DOHH2 (cell line): ENCODE measurements around the gene HIVEP1.

Experiments
- H3F3A ChIP-seq: fragments of 200-600 bp; sonication (generic), shearing (Covaris generic); 2 replicates; pipeline ENCODE4 v1.6.0; 2016; ENCODE audit warnings: antibody characterized with exemption, mild to moderate bottlenecking; ENCODE audit not compliant: control insufficient read depth, insufficient read depth
- H3K27ac ChIP-seq: fragments of 200-600 bp; sonication (generic); 2 replicates; pipeline ENCODE4 v1.5.1; 2014; ENCODE audit warnings: low read depth, mild to moderate bottlenecking, low read length, moderate library complexity
- H3K27me3 ChIP-seq: fragments of 200-600 bp; sonication (generic); 2 replicates; pipeline ENCODE4 v1.6.1; 2014; ENCODE audit warnings: mild to moderate bottlenecking, low read length, mixed read lengths; ENCODE audit not compliant: control insufficient read depth
- H3K36me3 ChIP-seq: fragments of 200-600 bp; sonication (generic); 2 replicates; pipeline ENCODE4 v1.6.1; 2014; ENCODE audit warnings: mild to moderate bottlenecking, low read length, moderate library complexity, mixed read lengths; ENCODE audit not compliant: control insufficient read depth
- H3K4me1 ChIP-seq: fragments of 200-600 bp; sonication (generic); 2 replicates; pipeline ENCODE4 v1.6.1; 2014; ENCODE audit warnings: mild to moderate bottlenecking, low read length, mixed read lengths; ENCODE audit not compliant: control insufficient read depth
- H3K4me2 ChIP-seq: fragments of 200-600 bp; sonication (generic); 2 replicates; pipeline ENCODE4 v1.6.0; 2014; ENCODE audit warnings: mild to moderate bottlenecking, low read length, moderate library complexity
- H3K4me3 ChIP-seq: fragments of 200-600 bp; sonication (generic); 2 replicates; pipeline ENCODE4 v1.5.1; 2014; ENCODE audit warnings: mild to moderate bottlenecking, low read length, mixed read lengths
- H3K79me2 ChIP-seq: fragments of 200-600 bp; sonication (generic); 2 replicates; pipeline ENCODE4 v1.6.1; 2014; ENCODE audit warnings: mild to moderate bottlenecking, low read length, mixed read lengths; ENCODE audit not compliant: control insufficient read depth
- H3K9me2 ChIP-seq: fragments of 200-600 bp; sonication (generic); replicated peaks from 2 replicates; pipeline ENCODE4 v1.6.1; 2014; ENCODE audit warnings: mild to moderate bottlenecking, low read length, mixed read lengths; ENCODE audit not compliant: control insufficient read depth
- H3K9me3 ChIP-seq: fragments of 200-600 bp; sonication (generic); 2 replicates; pipeline ENCODE4 v1.6.1; 2014; ENCODE audit warnings: antibody characterized with exemption, low read length, mixed read lengths; ENCODE audit not compliant: control insufficient read depth, insufficient read depth
- H4K20me1 ChIP-seq: fragments of 200-600 bp; sonication (generic); 2 replicates; pipeline ENCODE4 v1.6.0; 2014; ENCODE audit warnings: low read depth, mild to moderate bottlenecking, antibody characterized with exemption, low read length, moderate library complexity; ENCODE audit not compliant: control insufficient read depth, insufficient read depth
- EZH2phosphoT487 ChIP-seq: fragments of 200-600 bp; sonication (generic); IDR thresholded peaks from 2 replicates; pipeline ENCODE4 v1.6.1; 2017; ENCODE audit warnings: borderline replicate concordance, mild to moderate bottlenecking, antibody characterized with exemption, low read length, moderate library complexity, mixed read lengths
- TF ChIP-seq, protein P1 (sequence below): fragments of 200-600 bp; sonication (generic); IDR thresholded peaks from one replicate; pipeline ENCODE4 v1.5.1; 2014; ENCODE audit warnings: antibody characterized with exemption, mild to moderate bottlenecking, low read depth, low read length; ENCODE audit not compliant: poor library complexity, severe bottlenecking

The HIVEP1 gene

GRCh38 chr6:12113190-12113577 is 101.1 kb downstream of the HIVEP1 start:
- Histone ChIP-seq H3K4me2 (no peak overlapping the region), H3K9me3 (no peaks in the 10 kb centered on the region), H3K4me1 (peaks cover 16% of the 10 kb centered on the region), H3K4me3 (no peak overlapping the region), H4K20me1 (no peaks in the 10 kb centered on the region), H3K36me3 (peaks cover 5% of the 10 kb centered on the region; the same call in 1 of the 2 replicates), H3F3A (no peaks in the 10 kb centered on the region), H3K27ac (no peak overlapping the region), H3K9me2 (no peaks in the 10 kb centered on the region), H3K79me2 (no peaks in the 10 kb centered on the region), H3K27me3 (no peaks in the 10 kb centered on the region)
- TF ChIP-seq EZH2phosphoT487: no peak
- TF ChIP-seq, protein P1, sequence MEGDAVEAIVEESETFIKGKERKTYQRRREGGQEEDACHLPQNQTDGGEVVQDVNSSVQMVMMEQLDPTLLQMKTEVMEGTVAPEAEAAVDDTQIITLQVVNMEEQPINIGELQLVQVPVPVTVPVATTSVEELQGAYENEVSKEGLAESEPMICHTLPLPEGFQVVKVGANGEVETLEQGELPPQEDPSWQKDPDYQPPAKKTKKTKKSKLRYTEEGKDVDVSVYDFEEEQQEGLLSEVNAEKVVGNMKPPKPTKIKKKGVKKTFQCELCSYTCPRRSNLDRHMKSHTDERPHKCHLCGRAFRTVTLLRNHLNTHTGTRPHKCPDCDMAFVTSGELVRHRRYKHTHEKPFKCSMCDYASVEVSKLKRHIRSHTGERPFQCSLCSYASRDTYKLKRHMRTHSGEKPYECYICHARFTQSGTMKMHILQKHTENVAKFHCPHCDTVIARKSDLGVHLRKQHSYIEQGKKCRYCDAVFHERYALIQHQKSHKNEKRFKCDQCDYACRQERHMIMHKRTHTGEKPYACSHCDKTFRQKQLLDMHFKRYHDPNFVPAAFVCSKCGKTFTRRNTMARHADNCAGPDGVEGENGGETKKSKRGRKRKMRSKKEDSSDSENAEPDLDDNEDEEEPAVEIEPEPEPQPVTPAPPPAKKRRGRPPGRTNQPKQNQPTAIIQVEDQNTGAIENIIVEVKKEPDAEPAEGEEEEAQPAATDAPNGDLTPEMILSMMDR: no peak

GRCh38 chr6:12114055-12114503 is 102.0 kb downstream of the HIVEP1 start:
- H3K9me2 ChIP-seq: no peaks in the 10 kb centered on the region
- H3K27me3 ChIP-seq: no peaks in the 10 kb centered on the region
- H4K20me1 ChIP-seq: no peaks in the 10 kb centered on the region
- H3K4me2 ChIP-seq: 0 out of 2 replicates have a peak overlapping the region, but pooled peaks have one; percentile 14
- peaks cover 16% of the 10 kb centered on the region for H3K4me1 ChIP-seq
- H3K27ac ChIP-seq: no peak overlapping the region
- no peaks in the 10 kb centered on the region for H3K9me3 ChIP-seq
- TF ChIP-seq, protein P1: no peak
- no peak for TF ChIP-seq EZH2phosphoT487
- no peaks in the 10 kb centered on the region for H3F3A ChIP-seq
- H3K79me2 ChIP-seq: no peaks in the 10 kb centered on the region
- H3K36me3 ChIP-seq: peaks cover 5% of the 10 kb centered on the region; the same call in 1 of the 2 replicates
- no peak overlapping the region for H3K4me3 ChIP-seq

- Histone ChIP-seq H3K4me1 (peaks cover 16% of the 10 kb centered on the region), H3F3A (no peaks in the 10 kb centered on the region), H3K9me2 (no peaks in the 10 kb centered on the region), H3K4me3 (no peak overlapping the region), H3K9me3 (no peaks in the 10 kb centered on the region), H4K20me1 (no peaks in the 10 kb centered on the region), H3K36me3 (peaks cover 4% of the 10 kb centered on the region), H3K79me2 (no peaks in the 10 kb centered on the region), H3K27ac (no peak overlapping the region), H3K4me2 (no peak overlapping the region), H3K27me3 (no peaks in the 10 kb centered on the region)
- TF ChIP-seq, protein P1: no peak
- no peak for TF ChIP-seq EZH2phosphoT487
Observed at GRCh38 chr6:12115001-12115400, 102.9 kb downstream of the HIVEP1 start.
